ENCODE measurements around the gene TEK.

The TEK gene

GRCh38 chr9:27125030-27125429 is 16.0 kb downstream of the TEK start:
- no peak overlapping the region for H3K27ac ChIP-seq
- TF ChIP-seq CTCF (conservative IDR thresholded peaks at IDR 0.05) = no peak
- TF ChIP-seq ZFX (IDR thresholded peaks at IDR 0.05) = no peak

- TF ChIP-seq CTCF (conservative IDR thresholded peaks at IDR 0.05) = no peak
- TF ChIP-seq ZFX (IDR thresholded peaks at IDR 0.05) = no peak
Measured at GRCh38 chr9:27125936-27126335, 16.9 kb downstream of the TEK start.

GRCh38 chr9:27126670-27127069 is 17.6 kb downstream of the TEK start:
- no peak overlapping the region for H3K27ac ChIP-seq
- TF ChIP-seq CTCF (conservative IDR thresholded peaks at IDR 0.05) (no peak), ZFX (IDR thresholded peaks at IDR 0.05) (no peak)

More at GRCh38 chr9:27125936-27126335, 16.9 kb downstream of the TEK start:
- H3K27ac ChIP-seq = no peak overlapping the region

- H3K27ac ChIP-seq = no peak overlapping the region
- TF ChIP-seq ZFX (IDR thresholded peaks at IDR 0.05) (no peak), CTCF (conservative IDR thresholded peaks at IDR 0.05) (no peak)
Measured at GRCh38 chr9:27129221-27129620, 20.2 kb downstream of the TEK start.

- H3K27ac ChIP-seq = no peak overlapping the region
- TF ChIP-seq CTCF (conservative IDR thresholded peaks at IDR 0.05) (no peak), ZFX (IDR thresholded peaks at IDR 0.05) (no peak)
Measured at GRCh38 chr9:27131731-27132130, 22.7 kb downstream of the TEK start.

GRCh38 chr9:27133817-27134216 is 24.8 kb downstream of the TEK start:
- H3K27ac ChIP-seq = no peak overlapping the region
- no peak for TF ChIP-seq CTCF (conservative IDR thresholded peaks at IDR 0.05)
- TF ChIP-seq ZFX (IDR thresholded peaks at IDR 0.05) = no peak

GRCh38 chr9:27142299-27142930 is 33.4 kb downstream of the TEK start:
- TF ChIP-seq CTCF (conservative IDR thresholded peaks at IDR 0.05) = no peak
- TF ChIP-seq ZFX (IDR thresholded peaks at IDR 0.05) = no peak

More at GRCh38 chr9:27142299-27142930, 33.4 kb downstream of the TEK start:
- H3K27ac ChIP-seq = no peak overlapping the region
